Activated naive CD4-positive, alpha-beta T cell treated with anti-CD3 and anti-CD28 coated beads, Interleukin-2, amount 10 ng/mL, durations not matched to agents 7 days and 5 days (primary cell): Measurements from ENCODE around the gene OR3A2.
"Not testable (repeated sequence)": the region's sequence is repeated elsewhere in the genome, so short reads cannot be mapped to it uniquely, and the experiment has no call there.

Experiments
- CTCF ChIA-PET: fragments of 350-600 bp; sonication (Branson Sonifier 250); formaldehyde crosslinking; loops from one replicate; lab custom pipeline; 2021; ENCODE audit warnings: antibody characterized with exemption; lab: Charles Lee
- DNase-seq: peaks from one replicate; pipeline ENCODE4 v3.0.0-alpha.2; 2020
- H3K27ac Mint-ChIP-seq: one replicate; pipeline ENCODE4 v1.8.0; 2021; ENCODE audit warnings: mild to moderate bottlenecking, moderate library complexity, mixed read lengths
- H3K27me3 Mint-ChIP-seq: one replicate; pipeline ENCODE4 v1.8.0; 2021; ENCODE audit warnings: mild to moderate bottlenecking, mixed read lengths
- H3K36me3 Mint-ChIP-seq: one replicate; pipeline ENCODE4 v1.8.0; 2021; ENCODE audit warnings: mixed read lengths
- H3K4me1 Mint-ChIP-seq: one replicate; pipeline ENCODE4 v1.8.0; 2021; ENCODE audit warnings: mixed read lengths
- H3K4me3 Mint-ChIP-seq: one replicate; pipeline ENCODE4 v1.8.0; 2021; ENCODE audit warnings: mild to moderate bottlenecking, moderate library complexity, mixed read lengths
- H3K9me3 Mint-ChIP-seq: one replicate; pipeline ENCODE4 v1.8.0; 2021; ENCODE audit warnings: mixed read lengths

OR3A2 gene

GRCh38 chr17:3244841-3245240 is 141.3 kb downstream of the OR3A2 start:
- DNase-seq, H3K27ac Mint-ChIP-seq, H3K36me3 Mint-ChIP-seq, H3K4me3 Mint-ChIP-seq, H3K9me3 Mint-ChIP-seq, H3K4me1 Mint-ChIP-seq, H3K27me3 Mint-ChIP-seq, CTCF ChIA-PET: not testable (repeated sequence)

- H3K27ac Mint-ChIP-seq, H3K4me3 Mint-ChIP-seq, H3K36me3 Mint-ChIP-seq, H3K9me3 Mint-ChIP-seq, CTCF ChIA-PET, H3K27me3 Mint-ChIP-seq, H3K4me1 Mint-ChIP-seq, DNase-seq: not testable (repeated sequence)
These were observed 145.1 kb downstream of the OR3A2 start for GRCh38 chr17:3241044-3241443.

DNA sequence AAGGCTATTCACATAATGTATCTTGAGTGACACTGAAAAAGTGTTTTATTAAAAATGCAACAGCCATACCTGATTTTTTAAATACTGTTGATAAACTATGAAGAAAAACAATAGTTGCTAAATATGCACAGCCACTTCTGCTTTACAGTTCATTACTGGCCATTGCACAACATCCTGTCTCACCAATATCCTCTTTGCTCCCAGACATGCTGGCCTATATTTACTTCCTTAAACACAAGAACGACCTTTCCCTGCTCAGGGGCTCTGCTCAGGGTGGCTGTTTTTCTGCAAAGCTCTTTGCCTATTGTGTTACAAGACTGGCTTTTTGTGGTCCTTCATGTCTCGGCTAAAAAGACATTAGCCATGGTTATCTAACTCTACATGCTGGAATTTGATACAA is 147.4 kb downstream of the OR3A2 start:
- H3K27me3 Mint-ChIP-seq, H3K9me3 Mint-ChIP-seq, H3K4me3 Mint-ChIP-seq, DNase-seq, H3K36me3 Mint-ChIP-seq, H3K4me1 Mint-ChIP-seq, H3K27ac Mint-ChIP-seq, CTCF ChIA-PET: not testable (repeated sequence)

GRCh38 chr17:3232300-3232699 is 153.8 kb downstream of the OR3A2 start:
- H3K9me3 Mint-ChIP-seq, DNase-seq, CTCF ChIA-PET, H3K4me1 Mint-ChIP-seq, H3K36me3 Mint-ChIP-seq, H3K4me3 Mint-ChIP-seq, H3K27ac Mint-ChIP-seq, H3K27me3 Mint-ChIP-seq: not testable (repeated sequence)
